Measurements from ENCODE around the gene NECTIN1. TPM values are rescaled to one million over a fixed set of nuclear protein-coding genes. Genes with fewer than 3 reads are reported as not detected.
A peak's percentile ranks its signal among the peaks of the same experiment; 100 is the strongest.

Gene NECTIN1
- total and polyA plus RNA-seq, 2 of the 13 experiments (the other 11 are each of a cell fraction or from before 2014, with no cell fraction given) = 3.9 to 7.3 TPM

DNA sequence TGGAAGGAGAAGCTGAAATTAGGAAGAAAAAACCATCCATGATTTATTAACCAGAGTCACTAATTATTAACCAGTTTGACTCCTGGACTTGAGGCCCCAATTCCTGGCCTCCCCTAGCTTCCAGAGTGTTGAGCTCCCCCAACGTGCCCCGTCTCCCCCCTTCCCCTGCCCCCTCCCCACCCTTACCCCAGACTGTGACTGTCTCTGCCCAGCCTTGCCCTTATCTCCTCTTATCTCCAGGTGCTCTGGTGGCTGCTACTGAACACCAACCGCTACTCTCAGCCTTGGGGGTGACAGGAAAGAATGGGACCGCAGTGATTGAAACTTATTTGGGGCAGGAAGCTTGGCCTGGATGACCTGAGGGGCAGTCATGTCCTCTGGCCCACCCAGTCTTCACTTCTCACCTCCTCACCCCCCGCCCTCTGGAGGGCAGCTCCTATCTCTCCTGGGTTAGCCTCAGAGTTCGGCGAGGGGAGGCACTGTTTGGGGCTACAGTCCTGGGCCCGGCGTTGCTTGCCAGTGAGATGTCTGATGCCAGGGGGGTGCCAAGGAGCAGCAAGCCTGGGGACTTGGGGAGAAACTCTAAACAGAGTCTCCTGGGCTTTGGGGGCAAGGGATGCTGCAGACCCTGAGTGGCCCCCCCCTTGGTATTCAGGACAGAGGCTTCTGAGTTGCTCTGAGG is 15.5 kb downstream of the NECTIN1 start (continued):
- TF ChIP-seq PAXIP1 (CRISPR knock-in tag; conservative IDR thresholded peaks at IDR 0.05) = peak; percentile 70; the same call in 1 of the 2 replicates
- no peak for TF ChIP-seq PBX3 (CRISPR knock-in tag; IDR thresholded peaks at IDR 0.05; ENCODE audit: borderline replicate concordance)
- no peak for TF ChIP-seq STAG1 (CRISPR knock-in tag; IDR thresholded peaks at IDR 0.05)
- no peak for TF ChIP-seq ZNF749 (CRISPR knock-in tag; IDR thresholded peaks at IDR 0.05; ENCODE audit: borderline replicate concordance)
- no peak for TF ChIP-seq BRD4 (CRISPR knock-in tag; IDR thresholded peaks at IDR 0.05)
- 0 out of 2 replicates have a peak, but pooled peaks have one; percentile 23 for TF ChIP-seq ARID4A (CRISPR knock-in tag; IDR thresholded peaks at IDR 0.05; ENCODE audit: borderline replicate concordance)
- TF ChIP-seq, protein P1, sequence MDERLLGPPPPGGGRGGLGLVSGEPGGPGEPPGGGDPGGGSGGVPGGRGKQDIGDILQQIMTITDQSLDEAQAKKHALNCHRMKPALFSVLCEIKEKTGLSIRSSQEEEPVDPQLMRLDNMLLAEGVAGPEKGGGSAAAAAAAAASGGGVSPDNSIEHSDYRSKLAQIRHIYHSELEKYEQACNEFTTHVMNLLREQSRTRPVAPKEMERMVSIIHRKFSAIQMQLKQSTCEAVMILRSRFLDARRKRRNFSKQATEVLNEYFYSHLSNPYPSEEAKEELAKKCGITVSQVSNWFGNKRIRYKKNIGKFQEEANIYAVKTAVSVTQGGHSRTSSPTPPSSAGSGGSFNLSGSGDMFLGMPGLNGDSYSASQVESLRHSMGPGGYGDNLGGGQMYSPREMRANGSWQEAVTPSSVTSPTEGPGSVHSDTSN (CRISPR knock-in tag; IDR thresholded peaks at IDR 0.05) = no peak
- 0 out of 2 replicates have a peak, but pooled peaks have one; percentile 14 for TF ChIP-seq ZFX (CRISPR knock-in tag; IDR thresholded peaks at IDR 0.05; ENCODE audit: low read depth)
- TF ChIP-seq SMYD3 (CRISPR knock-in tag; IDR thresholded peaks at IDR 0.05) = no peak
- TF ChIP-seq SOX6 (IDR thresholded peaks at IDR 0.05) = no peak
- no peak; the same call in 1 of the 2 replicates for TF ChIP-seq SOX6 (CRISPR knock-in tag; IDR thresholded peaks at IDR 0.05)
- TF ChIP-seq FUBP1 (CRISPR knock-in tag; IDR thresholded peaks at IDR 0.05; ENCODE audit: borderline replicate concordance) = 0 out of 2 replicates have a peak, but pooled peaks have one; percentile 29
- no peak for TF ChIP-seq ZNF775 (CRISPR knock-in tag; IDR thresholded peaks at IDR 0.05; ENCODE audit: borderline replicate concordance)
- peak; percentile 38 for TF ChIP-seq HNRNPK (IDR thresholded peaks at IDR 0.05; ENCODE audit: low read depth, low read length, poor library complexity, severe bottlenecking)
- TF ChIP-seq HNRNPL (IDR thresholded peaks at IDR 0.05; ENCODE audit: low read depth, low read length) = 0 out of 2 replicates have a peak, but pooled peaks have one; percentile 21
- TF ChIP-seq ZNF235 (CRISPR knock-in tag; IDR thresholded peaks at IDR 0.05; ENCODE audit: borderline replicate concordance) = no peak

Data from HepG2 (cell line).